ENCODE data around the gene IGSF9.

Gene IGSF9

DNA sequence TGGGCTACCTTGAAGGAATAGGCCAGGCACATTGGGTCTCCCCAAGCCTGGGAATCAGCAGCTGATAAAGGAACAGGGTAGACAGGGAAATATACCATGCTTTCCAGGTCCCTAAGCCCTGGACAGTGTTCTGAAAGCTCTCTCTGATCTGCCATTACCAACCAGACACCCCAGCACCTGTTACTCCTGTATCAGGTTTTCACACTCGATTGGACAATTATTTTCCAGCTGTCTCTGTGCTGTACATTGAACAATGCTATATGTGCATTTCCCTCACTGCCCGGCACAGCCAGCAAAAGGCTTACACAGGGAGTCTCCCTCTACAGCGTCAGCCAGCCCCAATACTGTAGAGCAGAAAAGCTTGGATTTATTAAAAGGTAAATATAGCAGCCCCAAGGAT is 50.1 kb downstream of the IGSF9 start:
- DNase-seq, result no peak

- DNase-seq, result no peak
Measured at GRCh38 chr1:159892944-159893343, 52.5 kb downstream of the IGSF9 start.

- DNase-seq, result peak; percentile 74
Measured at GRCh38 chr1:159891275-159892157, 53.9 kb downstream of the IGSF9 start.

DNA sequence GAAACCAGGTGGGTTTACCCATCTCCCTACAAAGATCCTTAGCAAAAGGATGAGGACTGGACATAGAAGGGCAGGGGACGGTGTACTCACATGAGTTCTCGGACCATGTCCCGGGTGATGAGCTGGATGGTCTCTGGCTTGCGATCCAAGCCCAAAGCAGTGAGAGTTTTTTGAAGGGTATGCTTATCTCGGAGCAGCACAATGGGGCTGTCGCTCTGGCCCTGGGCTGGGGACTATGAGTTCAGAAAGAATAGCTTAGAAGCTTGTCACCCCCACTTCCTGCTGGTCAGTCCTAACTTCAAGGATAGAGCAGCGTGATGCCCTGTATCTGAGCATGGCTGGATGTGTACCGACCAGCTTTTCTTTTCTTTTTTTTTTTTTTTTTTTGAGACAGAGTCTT is 55.0 kb downstream of the IGSF9 start:
- DNase-seq, result no peak

DNA sequence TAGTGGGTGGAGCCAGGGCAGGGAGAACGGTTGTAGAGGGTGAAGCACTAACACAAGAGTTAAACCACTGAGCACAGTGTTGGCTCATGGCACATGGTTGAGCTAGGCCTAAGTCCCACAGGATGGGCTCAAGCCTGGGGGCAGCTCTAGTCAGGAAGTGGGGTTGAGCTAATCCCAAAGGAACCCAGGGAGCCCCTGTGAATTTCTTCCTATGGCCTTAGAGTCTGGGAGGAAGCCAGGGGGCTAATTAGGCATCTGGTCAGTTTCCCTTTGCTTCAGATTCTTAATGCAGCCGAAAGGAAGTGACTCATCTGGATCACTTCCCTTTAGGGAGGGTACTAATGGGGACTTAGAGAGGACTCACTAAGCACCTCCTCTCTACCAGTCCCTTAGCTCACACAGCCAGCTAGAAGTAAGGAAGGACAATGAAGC is 55.6 kb downstream of the IGSF9 start:
- DNase-seq, result no peak

DNA sequence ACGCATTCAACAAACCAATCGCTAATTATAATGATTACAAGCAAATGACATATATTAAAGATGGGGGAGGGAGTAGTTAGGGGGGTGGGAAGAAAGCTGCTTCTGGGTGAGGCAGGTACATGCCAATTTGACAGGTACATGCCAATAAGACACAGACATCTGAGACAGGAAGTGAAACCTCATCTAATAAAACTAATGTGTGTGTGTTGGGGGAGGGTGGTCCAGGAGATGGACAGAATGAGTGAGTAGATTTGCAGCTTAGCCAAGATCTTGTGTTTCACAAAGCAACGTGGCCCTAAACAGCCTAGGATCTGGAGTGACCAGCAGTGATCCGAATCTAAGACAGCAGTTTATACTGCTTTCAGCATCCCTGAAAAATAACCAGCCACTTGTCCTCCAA is 56.2 kb downstream of the IGSF9 start:
- DNase-seq, result no peak

GRCh38 chr1:159884296-159884695 is 61.1 kb downstream of the IGSF9 start:
- no peak for DNase-seq

DNA sequence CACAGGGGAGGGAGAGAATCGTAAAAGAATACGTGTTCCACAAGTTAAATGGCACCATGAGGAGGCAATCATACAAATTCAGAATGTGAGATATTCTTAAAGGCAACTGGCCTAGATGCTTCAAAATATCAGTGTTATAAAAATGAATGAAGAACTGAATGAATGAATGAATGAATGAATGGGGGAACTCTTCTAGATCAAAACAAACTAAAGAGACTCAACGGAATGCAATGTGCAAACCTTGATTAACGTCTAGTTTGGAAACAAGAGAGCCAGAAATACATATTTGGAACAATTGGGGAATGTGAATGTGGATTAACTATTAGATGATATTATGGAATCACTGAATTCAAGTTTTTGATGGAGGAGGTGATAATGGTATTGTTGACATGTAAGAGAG is 62.3 kb downstream of the IGSF9 start:
- DNase-seq, result no peak

- no peak for DNase-seq
Measured at GRCh38 chr1:159882527-159882862, 62.9 kb downstream of the IGSF9 start.

GRCh38 chr1:159881622-159882526 is 63.5 kb downstream of the IGSF9 start:
- DNase-seq, result peak; percentile 11

- no peak for DNase-seq
Measured at GRCh38 chr1:159880430-159880829, 65.0 kb downstream of the IGSF9 start.

DNA sequence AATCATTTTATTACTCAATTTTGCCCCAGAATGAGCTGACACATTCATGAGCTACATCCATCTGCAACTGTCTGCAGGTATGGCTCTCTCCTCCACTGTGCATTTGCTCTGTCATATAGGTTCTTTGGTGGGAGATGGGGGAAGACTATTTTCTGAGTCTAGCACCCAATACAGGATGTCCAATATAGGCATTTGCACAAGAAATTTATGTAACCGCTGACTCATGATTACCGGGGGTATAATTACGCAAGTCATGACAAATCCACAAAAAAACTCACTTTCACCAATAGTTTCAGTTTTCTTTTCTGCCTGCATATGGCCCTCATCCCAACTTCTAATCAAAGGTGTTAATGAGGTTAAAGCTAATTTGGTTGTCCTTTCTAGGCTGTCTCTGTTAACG is 65.4 kb downstream of the IGSF9 start:
- DNase-seq, result no peak

GRCh38 chr1:159879136-159879535 is 66.3 kb downstream of the IGSF9 start:
- no peak for DNase-seq

DNA sequence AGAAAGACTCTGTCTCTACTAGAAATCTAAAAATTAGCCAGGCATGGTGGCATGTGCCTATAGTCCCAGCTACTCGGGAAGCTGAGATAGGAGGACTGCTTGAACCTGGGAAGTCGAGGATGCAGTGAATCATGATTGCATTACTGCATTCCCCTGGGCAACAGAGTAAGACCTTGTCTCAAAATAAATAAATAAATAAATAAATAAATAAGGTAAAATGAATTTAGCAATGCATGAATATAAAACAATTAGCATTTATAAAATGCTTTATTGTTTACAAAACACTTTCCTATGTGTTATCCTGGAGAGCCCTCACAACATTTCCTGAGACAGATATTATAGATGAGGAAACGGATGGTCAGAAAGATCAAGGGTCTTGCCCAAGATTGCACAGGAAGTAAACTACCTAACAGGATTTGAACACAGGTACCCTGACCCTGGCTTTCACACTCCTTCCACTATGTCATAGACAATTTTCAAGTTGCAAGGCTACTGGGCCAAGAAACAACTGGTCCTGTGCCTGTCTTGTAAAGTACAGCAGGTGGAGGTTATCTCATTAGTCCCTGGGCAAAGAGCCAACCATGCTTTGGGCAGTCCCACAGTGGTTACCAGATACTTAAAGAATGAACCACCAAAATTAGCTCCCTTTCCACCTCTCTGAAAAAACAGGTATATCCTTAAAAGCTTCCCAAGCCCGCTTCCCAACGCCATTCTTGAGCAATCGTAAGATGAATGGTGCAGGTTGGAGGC is 67.5 kb downstream of the IGSF9 start:
- DNase-seq, result no peak
